ENCODE data around the gene SEMA3E.
"Not testable (repeated sequence)": the region's sequence is repeated elsewhere in the genome, so short reads cannot be mapped to it uniquely, and the experiment has no call there.

The SEMA3E gene

DNA sequence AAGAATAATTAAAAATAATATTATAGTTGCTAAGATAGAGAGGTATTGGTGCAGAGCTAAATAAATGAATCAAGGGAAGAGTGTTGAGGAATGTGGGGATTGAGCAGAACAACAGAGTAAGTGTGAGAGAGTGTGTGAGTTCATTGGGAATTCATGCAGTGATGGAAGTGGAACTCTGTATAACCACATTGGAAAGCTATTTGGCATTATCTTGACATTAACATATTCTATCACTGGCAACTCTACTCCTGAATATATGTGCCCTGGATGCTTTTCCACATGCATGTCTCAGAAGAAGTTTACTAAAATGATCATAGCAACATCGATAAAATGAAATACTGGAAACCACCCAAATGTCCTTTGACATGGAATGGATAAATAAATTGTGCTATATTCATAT lies 164.1 kb downstream of the SEMA3E start:
- no peak for DNase-seq

DNA sequence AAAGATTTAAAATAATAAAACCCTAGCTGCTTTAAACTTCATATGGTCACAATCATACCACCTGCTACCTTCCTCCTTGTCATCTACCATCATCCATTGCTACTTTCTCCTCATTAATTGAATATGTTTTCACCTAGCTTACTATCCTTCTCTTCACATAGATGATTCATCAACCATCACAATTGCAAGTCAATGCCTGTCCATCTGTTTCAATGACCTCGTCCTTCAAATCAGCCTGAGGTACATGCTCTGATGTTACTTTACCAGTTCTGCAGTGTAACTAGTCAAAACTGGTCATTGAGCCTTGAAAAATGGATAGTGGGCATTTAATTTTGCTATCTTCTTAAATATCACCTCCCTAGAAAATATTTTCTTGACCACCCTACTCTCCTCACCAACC lies 164.7 kb downstream of the SEMA3E start:
- no peak for DNase-seq

GRCh38 chr7:83478616-83479015 lies 170.3 kb downstream of the SEMA3E start:
- DNase-seq: no peak

DNA sequence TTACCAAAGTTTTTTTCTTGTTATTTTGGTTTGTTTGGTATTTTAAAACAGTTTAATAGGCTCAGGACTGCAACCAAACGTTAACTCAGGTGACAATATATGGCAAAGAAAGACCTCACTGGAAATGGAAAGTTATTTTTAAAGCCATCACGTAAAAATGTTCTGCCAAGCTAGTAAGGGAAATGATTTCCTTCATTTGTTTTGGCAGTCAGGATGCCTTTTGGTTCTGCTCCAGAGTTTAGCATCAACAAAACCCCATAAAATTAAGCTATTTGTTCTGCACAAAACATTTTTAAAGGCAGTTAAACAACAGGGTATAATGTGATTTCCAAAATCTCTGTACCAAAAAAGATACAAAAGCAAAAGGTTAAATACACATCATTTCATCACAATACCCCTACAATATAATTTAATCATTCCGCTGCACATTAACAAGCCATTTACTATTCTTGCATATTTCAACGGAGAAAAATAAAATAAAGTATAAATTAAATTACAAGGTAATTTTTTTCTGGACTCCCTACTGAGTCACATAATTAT lies 172.4 kb downstream of the SEMA3E start:
- DNase-seq: no peak

DNA sequence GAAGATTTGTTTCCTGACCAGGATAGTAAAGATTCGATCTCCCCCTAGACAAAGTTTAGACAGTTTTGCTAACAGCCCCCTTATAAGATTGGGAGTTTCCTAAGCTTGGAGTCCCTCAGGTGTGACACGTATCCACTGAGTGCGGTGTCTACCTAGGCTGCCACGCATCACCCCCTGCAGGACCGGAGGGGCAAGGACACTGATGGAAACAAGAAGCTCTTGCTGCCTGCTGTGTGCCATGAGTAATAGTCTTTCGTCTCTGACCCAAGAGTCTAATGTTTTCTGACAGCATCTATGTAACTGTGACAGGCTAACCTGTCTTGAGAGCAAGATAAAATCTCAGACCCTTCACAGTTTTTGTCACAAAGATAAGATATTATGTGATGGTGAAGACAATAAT lies 173.5 kb downstream of the SEMA3E start:
- no peak for DNase-seq

- DNase-seq: no peak
Measured at GRCh38 chr7:83472376-83472775, 176.6 kb downstream of the SEMA3E start.

- DNase-seq: no peak
Measured at GRCh38 chr7:83469491-83469890, 179.4 kb downstream of the SEMA3E start.

DNA sequence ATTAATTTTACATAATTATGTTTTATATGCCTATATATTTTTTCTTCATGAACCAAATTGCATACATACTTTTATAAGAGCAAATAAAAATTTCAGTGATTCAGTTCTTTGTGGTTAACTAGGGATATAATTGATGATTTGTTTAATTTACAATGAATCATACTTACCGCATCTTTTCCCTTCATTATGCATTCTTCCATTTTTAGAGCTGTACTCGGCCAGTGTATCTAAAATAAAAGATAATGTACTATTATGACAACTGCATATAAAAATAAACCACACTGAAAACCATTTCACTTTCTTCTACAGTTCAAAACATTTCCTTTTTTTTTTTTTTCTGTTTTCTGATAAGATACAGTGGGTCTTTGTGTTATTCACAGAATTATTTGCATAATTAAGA lies 179.9 kb downstream of the SEMA3E start:
- DNase-seq: no peak

GRCh38 chr7:83468251-83468739 lies 180.6 kb downstream of the SEMA3E start:
- no peak for DNase-seq

DNA sequence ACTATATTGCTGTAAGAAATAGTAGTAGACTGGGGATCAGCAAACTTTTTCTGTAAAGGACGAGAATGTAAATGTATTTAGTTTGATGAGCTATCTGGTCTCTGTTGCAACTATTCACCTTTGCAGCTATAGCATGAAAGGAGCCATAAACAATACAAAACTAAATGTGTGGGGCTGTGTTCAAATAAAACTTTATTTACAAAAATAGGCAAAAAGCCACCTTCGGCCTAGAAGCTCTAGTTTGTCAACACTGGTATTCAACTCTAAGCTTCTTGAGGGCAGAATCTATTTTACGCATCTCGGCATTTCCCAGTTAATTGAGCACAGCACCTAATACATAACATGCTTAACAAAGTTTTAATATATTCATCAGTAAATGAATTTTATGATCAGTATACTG lies 181.4 kb downstream of the SEMA3E start:
- no peak for DNase-seq

DNA sequence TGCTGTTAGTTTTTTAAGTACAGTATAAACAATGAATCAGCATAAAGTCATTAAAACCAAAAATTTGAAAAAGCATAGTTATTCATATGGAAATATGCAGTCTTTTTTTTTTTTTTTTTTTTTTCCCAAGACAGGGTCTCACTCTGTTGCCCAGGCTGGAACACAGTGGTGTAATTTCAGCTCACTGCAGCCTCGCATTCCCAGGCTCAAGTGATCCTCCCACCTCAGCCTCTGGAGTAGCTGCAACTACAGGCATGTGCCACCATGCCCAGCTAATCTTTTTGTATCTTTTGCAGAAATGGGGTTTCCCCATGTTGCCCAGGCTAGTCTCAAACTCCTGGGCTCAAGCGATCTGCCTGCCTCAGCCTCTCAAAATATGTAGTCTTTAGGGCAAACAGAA lies 182.0 kb downstream of the SEMA3E start:
- DNase-seq: no peak

GRCh38 chr7:83466187-83466923 lies 182.6 kb downstream of the SEMA3E start:
- no peak for DNase-seq

- no peak for DNase-seq
Measured at GRCh38 chr7:83465643-83466042, 183.3 kb downstream of the SEMA3E start.

DNA sequence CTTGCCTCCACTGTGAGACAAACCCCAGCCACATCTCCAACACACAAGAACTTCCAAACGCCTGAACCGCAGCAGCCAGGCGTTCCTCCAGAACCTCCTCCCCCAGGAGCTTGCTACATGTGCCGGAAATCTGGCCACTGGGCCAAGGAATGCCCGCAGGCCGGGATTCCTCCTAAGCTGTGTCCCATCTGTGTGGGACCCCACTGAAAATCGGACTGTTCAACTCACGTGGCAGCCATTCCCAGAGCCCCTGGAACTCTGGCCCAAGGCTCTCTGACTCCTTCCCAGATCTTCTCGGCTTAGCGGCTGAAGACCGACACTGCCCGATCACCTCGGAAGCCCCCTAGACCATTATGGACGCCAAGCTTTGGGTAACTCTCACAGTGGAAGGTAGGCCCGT lies 187.1 kb downstream of the SEMA3E start:
- DNase-seq: not testable (repeated sequence)

DNA sequence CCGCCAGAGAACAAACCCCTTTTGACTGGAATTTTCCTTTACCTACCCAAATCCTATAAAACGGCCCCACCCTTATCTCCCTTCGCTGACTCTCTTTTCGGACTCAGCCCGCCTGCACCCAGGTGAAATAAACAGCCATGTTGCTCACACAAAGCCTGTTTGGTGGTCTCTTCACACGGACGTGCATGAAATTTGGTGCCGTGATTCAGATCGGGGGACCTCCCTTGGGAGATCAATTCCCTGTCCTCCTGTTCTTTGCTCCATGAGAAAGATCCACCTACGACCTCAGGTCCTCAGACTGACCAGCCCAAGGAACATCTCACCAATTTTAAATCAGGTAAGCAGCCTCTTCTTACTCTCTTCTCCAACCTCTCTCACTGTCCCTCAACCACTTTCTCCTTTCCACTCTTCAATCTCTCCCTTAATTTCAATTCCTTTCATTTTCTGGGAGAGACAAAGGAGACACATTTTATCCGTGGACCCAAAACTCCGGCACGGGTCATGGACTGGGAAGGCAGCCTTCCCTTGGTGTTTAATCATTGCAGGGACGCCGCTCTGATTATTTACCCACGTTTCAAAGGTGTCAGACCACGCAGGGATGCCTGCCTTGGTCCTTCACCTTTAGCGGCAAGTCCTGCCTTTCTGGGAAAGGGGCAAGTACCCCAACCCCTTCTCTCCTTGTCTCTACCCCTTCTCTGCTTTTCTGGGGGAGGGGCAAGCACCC lies 188.8 kb downstream of the SEMA3E start:
- DNase-seq: not testable (repeated sequence)

- not testable (repeated sequence) for DNase-seq
Measured at GRCh38 chr7:83459101-83459929, 189.6 kb downstream of the SEMA3E start.

DNA sequence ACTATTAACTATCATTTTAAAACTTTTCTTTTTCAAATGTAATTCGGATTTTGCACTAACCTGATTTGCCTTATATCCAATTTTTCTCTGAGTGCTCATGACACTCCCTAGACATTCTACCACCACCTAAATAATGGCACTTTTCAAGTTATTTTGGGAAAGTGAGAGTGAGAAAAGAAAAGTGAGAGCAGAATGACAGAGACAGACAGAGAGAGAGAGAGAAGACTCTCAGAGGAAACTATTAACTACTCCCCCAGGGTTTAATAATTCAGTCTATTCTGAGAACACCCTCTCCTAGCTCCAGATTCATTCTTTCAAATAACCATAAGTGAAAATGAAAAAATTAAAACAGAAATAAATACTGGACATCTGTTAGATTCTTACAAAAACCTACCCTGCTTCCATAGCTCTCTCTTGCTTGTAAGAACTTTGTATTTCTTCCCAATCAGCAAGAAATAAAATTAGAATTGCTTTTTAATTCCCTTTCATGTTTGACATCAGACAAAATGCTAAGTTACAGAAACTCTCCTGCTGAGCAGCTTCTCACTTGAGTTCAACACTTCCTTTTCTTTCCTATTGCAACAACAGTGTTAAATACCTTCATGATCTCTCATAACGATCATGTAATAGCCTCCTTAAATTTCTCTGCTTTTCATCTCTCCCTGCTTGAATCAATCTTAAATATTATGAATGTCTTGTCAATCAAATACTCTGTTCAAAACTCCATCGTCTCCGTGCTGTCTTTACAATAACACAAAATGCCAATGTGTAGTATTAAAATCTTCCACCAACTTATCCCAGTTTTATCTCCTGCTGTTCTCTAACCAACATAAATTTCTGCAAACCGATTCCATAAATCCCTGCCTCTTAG lies 191.7 kb downstream of the SEMA3E start:
- DNase-seq: no peak

- no peak for DNase-seq
Measured at GRCh38 chr7:83456413-83456812, 192.5 kb downstream of the SEMA3E start.

GRCh38 chr7:83455612-83456011 lies 193.3 kb downstream of the SEMA3E start:
- no peak for DNase-seq

DNA sequence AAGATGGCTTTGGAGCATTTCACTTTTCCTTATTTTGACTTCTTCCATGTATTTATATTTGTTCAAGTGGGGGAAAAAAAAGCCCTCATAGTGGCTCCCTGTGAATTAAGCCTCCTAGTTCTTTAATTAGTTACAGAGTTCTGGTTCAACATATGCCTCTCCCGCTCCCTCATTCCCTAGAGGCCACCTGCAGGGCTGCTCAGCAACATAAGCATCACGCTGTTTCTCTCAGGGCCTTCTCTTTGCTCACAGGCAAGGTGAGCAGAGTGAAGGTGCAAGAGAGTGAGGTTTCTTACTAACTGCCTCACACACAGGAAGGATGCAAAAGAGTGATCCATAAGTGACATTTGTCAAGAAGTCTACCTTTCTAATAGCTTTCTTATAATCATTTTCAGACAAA lies 196.7 kb downstream of the SEMA3E start:
- no peak for DNase-seq

GRCh38 chr7:83451501-83452045 lies 197.4 kb downstream of the SEMA3E start:
- no peak for DNase-seq

- no peak for DNase-seq
Measured at GRCh38 chr7:83449781-83450180, 199.2 kb downstream of the SEMA3E start.

All from effector CD4-positive, alpha-beta T cell (primary cell).